Measurements from ENCODE around the gene FSTL5.

GRCh38 chr4:161650812-161651211, 513.0 kb downstream of the FSTL5 start:
- no peak for TF ChIP-seq CTCF (IDR thresholded peaks at IDR 0.05)
- TF ChIP-seq, protein P1, sequence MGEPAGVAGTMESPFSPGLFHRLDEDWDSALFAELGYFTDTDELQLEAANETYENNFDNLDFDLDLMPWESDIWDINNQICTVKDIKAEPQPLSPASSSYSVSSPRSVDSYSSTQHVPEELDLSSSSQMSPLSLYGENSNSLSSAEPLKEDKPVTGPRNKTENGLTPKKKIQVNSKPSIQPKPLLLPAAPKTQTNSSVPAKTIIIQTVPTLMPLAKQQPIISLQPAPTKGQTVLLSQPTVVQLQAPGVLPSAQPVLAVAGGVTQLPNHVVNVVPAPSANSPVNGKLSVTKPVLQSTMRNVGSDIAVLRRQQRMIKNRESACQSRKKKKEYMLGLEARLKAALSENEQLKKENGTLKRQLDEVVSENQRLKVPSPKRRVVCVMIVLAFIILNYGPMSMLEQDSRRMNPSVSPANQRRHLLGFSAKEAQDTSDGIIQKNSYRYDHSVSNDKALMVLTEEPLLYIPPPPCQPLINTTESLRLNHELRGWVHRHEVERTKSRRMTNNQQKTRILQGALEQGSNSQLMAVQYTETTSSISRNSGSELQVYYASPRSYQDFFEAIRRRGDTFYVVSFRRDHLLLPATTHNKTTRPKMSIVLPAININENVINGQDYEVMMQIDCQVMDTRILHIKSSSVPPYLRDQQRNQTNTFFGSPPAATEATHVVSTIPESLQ (CRISPR knock-in tag; IDR thresholded peaks at IDR 0.05) = no peak
- TF ChIP-seq, protein P2, sequence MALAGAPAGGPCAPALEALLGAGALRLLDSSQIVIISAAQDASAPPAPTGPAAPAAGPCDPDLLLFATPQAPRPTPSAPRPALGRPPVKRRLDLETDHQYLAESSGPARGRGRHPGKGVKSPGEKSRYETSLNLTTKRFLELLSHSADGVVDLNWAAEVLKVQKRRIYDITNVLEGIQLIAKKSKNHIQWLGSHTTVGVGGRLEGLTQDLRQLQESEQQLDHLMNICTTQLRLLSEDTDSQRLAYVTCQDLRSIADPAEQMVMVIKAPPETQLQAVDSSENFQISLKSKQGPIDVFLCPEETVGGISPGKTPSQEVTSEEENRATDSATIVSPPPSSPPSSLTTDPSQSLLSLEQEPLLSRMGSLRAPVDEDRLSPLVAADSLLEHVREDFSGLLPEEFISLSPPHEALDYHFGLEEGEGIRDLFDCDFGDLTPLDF (CRISPR knock-in tag; IDR thresholded peaks at IDR 0.05) = no peak
